Smooth muscle cell (in vitro differentiated cells): ENCODE results near the gene HHAT. TPM values are rescaled to one million over a fixed set of nuclear protein-coding genes. Genes with fewer than 3 reads are reported as not detected.

Experiments used
- DNase-seq: peaks from one replicate; lab custom pipeline; 2025; ENCODE audit not compliant: unreplicated experiment; lab: John Stamatoyannopoulos, UW
- H2AFZ ChIP-seq: fragments of 200-600 bp; sonication (generic); 2 replicates; pipeline ENCODE4 v1.6.0; 2016; ENCODE audit warnings: antibody characterized with exemption, low read depth, mild to moderate bottlenecking
- H3F3A ChIP-seq: fragments of 200-600 bp; sonication (generic); 2 replicates; pipeline ENCODE4 v1.6.0; 2017; ENCODE audit warnings: antibody characterized with exemption, low read depth
- H3K27ac ChIP-seq: fragments of 200-600 bp; sonication (generic); 2 replicates; pipeline ENCODE4 v1.5.1; 2016; ENCODE audit warnings: low read depth, mild to moderate bottlenecking
- H3K27me3 ChIP-seq: fragments of 200-600 bp; sonication (generic); 2 replicates; pipeline ENCODE4 v1.6.1; 2016; ENCODE audit warnings: low read depth, mild to moderate bottlenecking
- H3K36me3 ChIP-seq: fragments of 200-600 bp; sonication (generic); 2 replicates; pipeline ENCODE4 v1.5.1; 2016; ENCODE audit warnings: low read depth
- H3K4me1 ChIP-seq: fragments of 200-600 bp; sonication (generic); 2 replicates; pipeline ENCODE4 v1.5.1; 2016; ENCODE audit warnings: low read depth
- H3K4me2 ChIP-seq: fragments of 200-600 bp; sonication (generic); 2 replicates; pipeline ENCODE4 v1.6.0; 2016; ENCODE audit warnings: mild to moderate bottlenecking
- H3K4me3 ChIP-seq: fragments of 200-600 bp; sonication (generic); 2 replicates; pipeline ENCODE4 v1.5.1; 2016; ENCODE audit warnings: mild to moderate bottlenecking
- H3K79me2 ChIP-seq: fragments of 200-600 bp; sonication (generic); 2 replicates; pipeline ENCODE4 v1.6.0; 2016; ENCODE audit warnings: low read depth, mild to moderate bottlenecking
- H3K9ac ChIP-seq: fragments of 200-600 bp; sonication (generic); 2 replicates; pipeline ENCODE4 v1.6.0; 2016; ENCODE audit warnings: low read depth
- H3K9me3 ChIP-seq: fragments of 200-600 bp; sonication (generic); replicated peaks from 2 replicates; pipeline ENCODE4 v1.5.1; 2016; ENCODE audit warnings: low read depth
- H4K20me1 ChIP-seq: fragments of 200-600 bp; sonication (generic); 2 replicates; pipeline ENCODE4 v1.6.0; 2016; ENCODE audit warnings: low read depth
- WGBS: methylation state at CpG from one replicate; pipeline ENCODE4 v1.1.7; 2016; ENCODE audit warnings: low lambda C conversion rate; 5-methylcytosine and 5-hydroxymethylcytosine counted together
- polyA plus RNA-seq: library from polyadenylated mRNA; unstranded; fragments of >200 nt; fragmentation: Nextera tagmentation; extraction: Ambion mirVana; gene quantifications from 2 replicates; pipeline ENCODE4 v1.2.1, GENCODE V29; 2016
- total RNA-seq: library from RNA; depleted of rRNA; stranded (reverse); fragments of >200 nt; gene quantifications from 2 replicates; pipeline ENCODE4 v1.2.3, GENCODE V29; 2014
- TF ChIP-seq, protein P1 (sequence below): fragments of 200-600 bp; sonication (generic); IDR thresholded peaks from 2 replicates; pipeline ENCODE4 v1.5.1; 2017; ENCODE audit warnings: borderline replicate concordance, mild to moderate bottlenecking, antibody characterized with exemption; ENCODE audit not compliant: insufficient read depth, poor library complexity, severe bottlenecking

The HHAT gene
- total and polyA plus RNA-seq, 2 experiments from 2014 or later: 4.6 to 9.8 TPM

DNA sequence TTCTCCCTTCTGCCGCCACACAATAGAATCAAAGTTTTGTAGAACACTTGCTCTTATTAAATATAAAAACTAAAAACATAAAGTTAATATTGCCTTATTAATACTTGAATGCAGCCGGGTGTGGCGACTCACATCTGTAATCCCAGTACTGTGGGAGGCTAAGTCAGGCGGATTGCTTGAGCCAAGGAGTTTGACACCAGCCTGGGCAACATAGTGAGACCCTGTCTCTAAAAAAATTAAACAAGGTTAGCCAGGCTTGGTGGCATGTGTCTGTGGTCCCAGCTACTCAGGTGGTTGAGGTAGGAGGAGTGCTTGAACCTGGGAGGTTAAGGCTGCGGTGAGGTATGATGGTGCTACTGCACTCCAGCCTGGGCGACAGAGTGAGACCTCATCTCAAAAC is 13.2 kb upstream of the HHAT start:
- 96% methylated on average over 6 of the region's 6 CpGs for WGBS
- no peak for DNase-seq
- TF ChIP-seq, protein P1, sequence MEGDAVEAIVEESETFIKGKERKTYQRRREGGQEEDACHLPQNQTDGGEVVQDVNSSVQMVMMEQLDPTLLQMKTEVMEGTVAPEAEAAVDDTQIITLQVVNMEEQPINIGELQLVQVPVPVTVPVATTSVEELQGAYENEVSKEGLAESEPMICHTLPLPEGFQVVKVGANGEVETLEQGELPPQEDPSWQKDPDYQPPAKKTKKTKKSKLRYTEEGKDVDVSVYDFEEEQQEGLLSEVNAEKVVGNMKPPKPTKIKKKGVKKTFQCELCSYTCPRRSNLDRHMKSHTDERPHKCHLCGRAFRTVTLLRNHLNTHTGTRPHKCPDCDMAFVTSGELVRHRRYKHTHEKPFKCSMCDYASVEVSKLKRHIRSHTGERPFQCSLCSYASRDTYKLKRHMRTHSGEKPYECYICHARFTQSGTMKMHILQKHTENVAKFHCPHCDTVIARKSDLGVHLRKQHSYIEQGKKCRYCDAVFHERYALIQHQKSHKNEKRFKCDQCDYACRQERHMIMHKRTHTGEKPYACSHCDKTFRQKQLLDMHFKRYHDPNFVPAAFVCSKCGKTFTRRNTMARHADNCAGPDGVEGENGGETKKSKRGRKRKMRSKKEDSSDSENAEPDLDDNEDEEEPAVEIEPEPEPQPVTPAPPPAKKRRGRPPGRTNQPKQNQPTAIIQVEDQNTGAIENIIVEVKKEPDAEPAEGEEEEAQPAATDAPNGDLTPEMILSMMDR: no peak
- no peak overlapping the region for H3K4me3 ChIP-seq
- H3K27me3 ChIP-seq: no peaks in the 10 kb centered on the region
- no peak overlapping the region for H3K9ac ChIP-seq
- no peak overlapping the region for H2AFZ ChIP-seq
- peaks cover 5% of the 10 kb centered on the region for H3K4me1 ChIP-seq
- no peaks in the 10 kb centered on the region for H3K79me2 ChIP-seq
- no peak overlapping the region for H3K27ac ChIP-seq
- no peak overlapping the region for H3K4me2 ChIP-seq
- H3K9me3 ChIP-seq: no peaks in the 10 kb centered on the region
- peaks cover 1% of the 10 kb centered on the region for H3F3A ChIP-seq
- no peaks in the 10 kb centered on the region for H3K36me3 ChIP-seq
- H4K20me1 ChIP-seq: no peaks in the 10 kb centered on the region

DNA sequence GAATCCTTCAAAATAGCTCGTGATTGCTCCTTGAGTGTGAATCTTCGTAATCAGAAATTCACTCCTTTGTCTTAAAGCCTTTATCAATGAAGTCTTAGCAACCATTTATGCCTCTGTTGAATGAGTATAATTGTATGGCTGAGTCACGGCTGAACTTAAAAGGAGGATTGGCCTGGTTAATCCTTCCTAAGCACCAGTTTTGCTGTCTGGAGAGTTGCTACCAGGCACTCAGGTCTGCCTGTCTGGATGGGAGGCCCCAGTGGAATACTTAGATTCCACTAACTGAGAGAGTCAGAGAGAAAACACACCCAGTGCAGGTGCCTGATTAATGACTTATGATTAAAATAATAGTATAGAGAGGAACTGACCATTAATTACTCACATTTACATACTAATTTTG is 7.6 kb upstream of the HHAT start:
- Histone ChIP-seq H3K36me3 (no peaks in the 10 kb centered on the region), H3K4me1 (peaks cover 14% of the 10 kb centered on the region), H3K4me3 (no peak overlapping the region), H3K27me3 (no peaks in the 10 kb centered on the region), H3K4me2 (peak overlapping the region; percentile 47), H3F3A (peaks cover 17% of the 10 kb centered on the region), H3K9me3 (no peaks in the 10 kb centered on the region), H2AFZ (no peak overlapping the region), H3K27ac (peak overlapping the region; percentile 80), H3K9ac (peak overlapping the region; percentile 35), H4K20me1 (no peaks in the 10 kb centered on the region), H3K79me2 (no peaks in the 10 kb centered on the region)
- TF ChIP-seq, protein P1: no peak
- DNase-seq: no peak
- WGBS: 5% methylated on average over 3 of the region's 3 CpGs

DNA sequence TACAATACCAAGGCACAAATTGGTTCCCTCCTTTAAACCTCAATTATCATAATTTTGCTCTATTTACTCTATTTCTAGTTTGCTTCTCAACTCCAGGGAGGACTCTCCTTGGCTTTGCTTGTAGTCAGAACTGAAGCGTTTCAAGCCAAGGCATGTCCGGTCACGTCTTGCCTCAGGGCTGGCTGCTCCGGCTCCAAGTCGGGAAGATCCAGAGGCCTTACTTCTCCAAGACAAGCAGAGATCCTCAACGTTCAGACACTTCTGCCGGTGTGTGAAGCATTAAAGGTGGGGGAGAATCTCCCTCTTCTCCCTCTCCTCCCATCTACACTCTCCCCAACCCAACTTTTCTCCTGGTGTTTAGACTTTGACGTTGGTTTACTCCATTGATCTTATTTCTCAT is 7.2 kb upstream of the HHAT start:
- TF ChIP-seq, protein P1: no peak
- Histone ChIP-seq H3K4me3 (no peak overlapping the region), H4K20me1 (no peaks in the 10 kb centered on the region), H3K36me3 (no peaks in the 10 kb centered on the region), H3K27ac (peak overlapping the region; percentile 80), H3K27me3 (no peaks in the 10 kb centered on the region), H3K9me3 (no peaks in the 10 kb centered on the region), H3K4me1 (peaks cover 14% of the 10 kb centered on the region), H3K79me2 (no peaks in the 10 kb centered on the region), H3K9ac (peak overlapping the region; percentile 35), H3F3A (peaks cover 17% of the 10 kb centered on the region), H2AFZ (peak overlapping the region; percentile 23), H3K4me2 (peak overlapping the region; percentile 47)
- 49% methylated on average over 8 of the region's 8 CpGs for WGBS
- DNase-seq: no peak

DNA sequence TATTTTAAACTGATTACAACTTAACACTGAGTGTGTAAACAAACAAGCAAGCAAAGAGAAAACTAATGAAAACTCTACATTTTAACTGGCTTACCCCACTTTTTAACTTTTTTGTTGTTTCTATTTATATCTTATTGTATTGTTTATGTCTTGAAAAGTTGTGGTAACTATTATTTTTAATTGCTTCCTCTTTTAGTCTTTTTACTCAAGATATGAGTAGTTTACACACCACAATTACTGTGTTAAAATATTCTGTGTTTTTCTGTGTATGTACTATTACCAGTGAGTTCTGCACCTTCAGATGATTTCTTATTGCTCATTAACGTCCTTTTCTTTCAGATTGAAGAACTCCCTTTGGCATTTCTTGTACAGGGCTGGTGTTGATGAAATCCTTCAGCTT is 4.7 kb upstream of the HHAT start:
- H2AFZ ChIP-seq: no peak overlapping the region
- H3K4me1 ChIP-seq: peaks cover 17% of the 10 kb centered on the region
- TF ChIP-seq, protein P1: no peak

More for the DNA sequence above, 4.7 kb upstream of the HHAT start:
- Histone ChIP-seq H3K9me3 (no peaks in the 10 kb centered on the region), H3K4me2 (no peak overlapping the region), H3K4me3 (no peak overlapping the region), H3K79me2 (no peaks in the 10 kb centered on the region), H4K20me1 (no peaks in the 10 kb centered on the region), H3K9ac (no peak overlapping the region), H3F3A (peaks cover 17% of the 10 kb centered on the region), H3K27ac (no peak overlapping the region), H3K36me3 (no peaks in the 10 kb centered on the region), H3K27me3 (no peaks in the 10 kb centered on the region)
- 94% methylated on average over 1 of the region's 1 CpG for WGBS
- DNase-seq: no peak
